GM18909 (cell line): ENCODE data around the gene DHRS12.
"Not testable (repeated sequence)": the region's sequence is repeated elsewhere in the genome, so short reads cannot be mapped to it uniquely, and the experiment has no call there.

Source experiments
- ATAC-seq: cut with Tn5 transposase; IDR thresholded peaks from one replicate; pipeline ENCODE4 v1.9.1; 2021; ENCODE audit warnings: mild to moderate bottlenecking; ENCODE audit not compliant: unreplicated experiment, poor library complexity

DHRS12 gene

DNA sequence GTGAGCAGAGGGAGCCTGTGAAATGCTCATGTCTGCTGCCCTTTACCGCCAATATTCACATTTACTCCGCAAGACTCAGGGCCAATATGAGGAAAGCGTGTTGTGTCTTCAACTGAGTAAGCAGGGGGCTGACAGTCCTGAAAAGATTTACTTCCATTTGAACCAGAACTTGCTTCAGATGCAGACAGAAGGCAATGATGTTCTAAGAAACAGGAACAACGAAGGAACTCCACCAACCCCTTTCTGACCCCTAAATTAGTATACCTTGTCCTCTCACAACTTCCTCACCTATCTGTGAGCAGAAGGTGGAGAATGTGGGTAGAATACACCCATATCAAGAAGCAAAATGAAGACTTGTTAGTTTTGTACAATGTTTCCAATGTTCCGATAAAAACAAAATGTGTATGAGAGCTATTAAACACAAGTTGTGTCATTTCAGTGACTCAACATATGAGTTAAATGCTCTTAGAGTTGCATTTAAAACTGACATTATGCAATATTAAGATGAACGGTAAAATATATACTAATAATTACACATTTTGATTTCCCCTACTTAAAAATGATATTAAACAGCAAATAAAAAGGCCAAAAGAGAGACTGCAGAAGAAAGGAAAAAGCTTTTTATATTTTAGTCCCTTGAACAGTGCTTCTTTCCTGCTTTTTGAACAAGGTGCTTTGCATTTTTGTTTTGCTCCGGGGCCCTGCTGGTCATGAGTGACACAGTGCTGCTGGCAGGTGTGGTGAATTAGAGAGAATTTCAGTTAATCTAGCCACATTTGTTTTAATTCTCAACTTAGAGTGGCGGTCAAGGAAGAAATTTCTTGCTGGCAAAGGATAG is 25.0 kb upstream of the DHRS12 start:
- ATAC-seq = no peak

- ATAC-seq = no peak
Measured at GRCh38 chr13:51827254-51827653, 23.3 kb upstream of the DHRS12 start.

- ATAC-seq = no peak
Measured at GRCh38 chr13:51826606-51827005, 22.6 kb upstream of the DHRS12 start.

GRCh38 chr13:51825681-51826254 is 21.8 kb upstream of the DHRS12 start:
- ATAC-seq = no peak

DNA sequence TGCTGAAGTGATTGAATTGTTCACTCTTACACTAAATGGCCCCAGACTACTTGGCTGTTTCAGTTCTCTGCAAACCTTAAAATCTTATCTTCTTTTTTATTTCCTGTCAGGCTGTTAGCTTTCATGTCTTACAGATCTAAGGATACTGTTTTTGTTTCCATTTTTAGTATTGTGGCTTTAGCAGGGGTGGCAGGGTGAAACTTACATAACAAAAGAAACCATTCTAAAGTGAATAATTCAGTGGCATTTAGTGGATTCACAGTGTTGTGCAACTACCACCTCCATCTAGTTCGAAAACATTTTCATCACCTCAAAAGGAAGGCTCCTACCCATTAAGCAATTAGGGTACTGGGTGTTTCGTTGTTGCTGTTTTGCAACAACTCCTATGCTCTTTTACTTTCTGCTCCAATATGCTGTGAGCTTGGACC is 21.2 kb upstream of the DHRS12 start:
- ATAC-seq = no peak

GRCh38 chr13:51824712-51825111 is 20.7 kb upstream of the DHRS12 start:
- ATAC-seq = not testable (repeated sequence)

- ATAC-seq = no peak
Measured at GRCh38 chr13:51823863-51824262, 19.9 kb upstream of the DHRS12 start.

- no peak for ATAC-seq
Measured at GRCh38 chr13:51823359-51823758, 19.4 kb upstream of the DHRS12 start.

- ATAC-seq = no peak
Measured at GRCh38 chr13:51822106-51822815, 18.3 kb upstream of the DHRS12 start.

DNA sequence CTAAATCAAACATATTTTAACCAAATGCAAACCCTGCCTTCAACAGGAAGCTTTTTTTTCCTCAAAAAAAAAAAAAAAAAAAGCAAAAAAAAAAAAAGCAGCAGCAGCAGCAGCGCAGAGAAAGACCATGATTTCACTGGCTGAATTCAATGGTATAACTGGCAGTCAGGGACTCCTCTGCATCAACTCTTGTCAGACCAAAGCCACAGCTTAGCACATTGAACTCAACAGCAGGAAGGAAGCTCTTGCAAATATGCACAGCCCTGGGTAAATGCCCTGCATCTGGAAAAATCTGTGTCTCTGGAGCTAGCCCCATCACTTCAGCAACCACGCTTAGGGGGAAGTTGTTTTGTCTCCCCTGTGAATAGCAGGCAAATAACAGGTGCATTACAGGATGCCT is 17.6 kb upstream of the DHRS12 start:
- ATAC-seq = no peak

- no peak for ATAC-seq
Measured at GRCh38 chr13:51820016-51820597, 16.1 kb upstream of the DHRS12 start.

DNA sequence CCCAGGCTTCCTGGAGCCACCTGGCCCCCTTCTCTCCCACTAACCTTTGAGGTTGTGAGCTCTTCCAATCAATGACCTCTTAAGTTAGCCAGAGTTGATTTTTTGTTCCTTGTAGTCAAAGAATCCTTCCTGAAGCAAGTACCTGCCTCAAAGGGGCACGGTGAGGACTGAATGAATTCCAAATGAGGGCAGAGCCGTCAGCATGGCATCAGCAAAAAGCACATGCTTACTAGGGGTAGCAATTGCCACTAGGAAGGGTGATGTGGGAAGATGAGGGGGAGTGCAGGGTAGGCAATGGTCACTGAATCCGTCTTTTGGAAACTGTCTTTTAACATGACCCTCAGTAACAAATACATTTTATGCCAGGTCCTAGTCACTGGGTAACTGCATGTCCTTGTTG is 15.6 kb upstream of the DHRS12 start:
- ATAC-seq = no peak

GRCh38 chr13:51818781-51819511 is 15.0 kb upstream of the DHRS12 start:
- no peak for ATAC-seq

DNA sequence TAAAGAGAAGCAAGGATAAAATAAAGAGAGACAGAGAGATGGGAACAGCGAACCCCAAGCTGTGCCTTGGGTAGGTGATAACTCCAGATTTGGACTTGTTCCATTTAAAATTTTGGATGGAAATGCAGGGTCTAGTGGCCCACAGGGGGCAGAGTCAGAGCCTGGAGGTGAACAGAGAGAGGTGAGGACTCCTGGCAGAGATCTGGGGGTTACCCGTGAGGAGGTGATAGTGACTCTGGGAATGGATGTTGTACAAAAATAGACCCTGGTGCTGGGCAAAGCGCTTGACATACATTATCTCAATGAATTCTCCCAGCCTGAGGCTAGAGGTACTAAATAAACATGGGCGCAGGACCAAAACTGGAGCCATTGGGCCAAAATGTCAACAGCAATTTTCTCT is 14.3 kb upstream of the DHRS12 start:
- ATAC-seq = no peak

DNA sequence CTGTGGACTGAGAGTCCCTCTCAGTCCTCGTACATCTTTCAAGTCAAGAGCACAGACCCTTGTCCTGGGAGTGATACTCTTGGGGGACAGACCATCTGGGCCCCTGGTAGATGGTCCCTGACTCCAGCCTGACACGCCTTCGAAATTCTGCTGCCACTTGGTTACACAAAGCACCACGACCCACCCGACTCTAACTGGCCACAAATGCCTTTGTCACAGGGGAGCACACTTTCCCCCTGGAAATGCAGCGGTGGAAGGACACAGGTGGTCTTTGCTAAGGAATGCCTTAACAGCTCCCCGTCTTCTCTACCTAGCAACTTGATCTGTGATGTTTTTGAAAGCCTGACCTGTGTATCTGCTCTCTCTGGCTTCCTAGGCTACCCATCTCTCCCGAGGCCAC is 13.8 kb upstream of the DHRS12 start:
- ATAC-seq = no peak

- ATAC-seq = no peak
Measured at GRCh38 chr13:51816604-51817249, 12.8 kb upstream of the DHRS12 start.

- ATAC-seq = no peak
Measured at GRCh38 chr13:51815848-51816247, 11.9 kb upstream of the DHRS12 start.

- peak; percentile 81 for ATAC-seq
Measured at GRCh38 chr13:51814825-51815650, 11.1 kb upstream of the DHRS12 start.

GRCh38 chr13:51814071-51814470 is 10.1 kb upstream of the DHRS12 start:
- ATAC-seq = no peak
